Thyroid gland (tissue), 4 donors: ENCODE results near the gene KIF3B.

Experiments
- CTCF ChIP-seq, 6 experiments: fragments of 200-600 bp in 3 of 6; fragments of 450-650 bp in 3 of 6; sonication (generic) in 3 of 6; IDR thresholded peaks; one replicate each; pipeline ENCODE4 v1.5.1; 2016 to 2019; ENCODE audit warnings: antibody characterized with exemption in 6 of 6, mild to moderate bottlenecking in 2 of 6, inconsistent platforms in 1 of 6, moderate library complexity in 1 of 6
- POLR2A ChIP-seq, 2 donors: fragments of 450-650 bp; IDR thresholded peaks; one replicate each; pipeline ENCODE4 v1.6.1; 2017; ENCODE audit warnings: antibody characterized with exemption in 2 of 2, mild to moderate bottlenecking in 2 of 2, moderate library complexity in 1 of 2

GRCh38 chr20:32378461-32378860 is 101.0 kb downstream of the KIF3B start:
- TF ChIP-seq CTCF (IDR thresholded peaks at IDR 0.05) (no peak), POLR2A (IDR thresholded peaks at IDR 0.05) (no peak)
